Measurements from ENCODE around the gene SLC25A45.
"Not testable (repeated sequence)": the region's sequence is repeated elsewhere in the genome, so short reads cannot be mapped to it uniquely, and the experiment has no call there.

Gene SLC25A45

DNA sequence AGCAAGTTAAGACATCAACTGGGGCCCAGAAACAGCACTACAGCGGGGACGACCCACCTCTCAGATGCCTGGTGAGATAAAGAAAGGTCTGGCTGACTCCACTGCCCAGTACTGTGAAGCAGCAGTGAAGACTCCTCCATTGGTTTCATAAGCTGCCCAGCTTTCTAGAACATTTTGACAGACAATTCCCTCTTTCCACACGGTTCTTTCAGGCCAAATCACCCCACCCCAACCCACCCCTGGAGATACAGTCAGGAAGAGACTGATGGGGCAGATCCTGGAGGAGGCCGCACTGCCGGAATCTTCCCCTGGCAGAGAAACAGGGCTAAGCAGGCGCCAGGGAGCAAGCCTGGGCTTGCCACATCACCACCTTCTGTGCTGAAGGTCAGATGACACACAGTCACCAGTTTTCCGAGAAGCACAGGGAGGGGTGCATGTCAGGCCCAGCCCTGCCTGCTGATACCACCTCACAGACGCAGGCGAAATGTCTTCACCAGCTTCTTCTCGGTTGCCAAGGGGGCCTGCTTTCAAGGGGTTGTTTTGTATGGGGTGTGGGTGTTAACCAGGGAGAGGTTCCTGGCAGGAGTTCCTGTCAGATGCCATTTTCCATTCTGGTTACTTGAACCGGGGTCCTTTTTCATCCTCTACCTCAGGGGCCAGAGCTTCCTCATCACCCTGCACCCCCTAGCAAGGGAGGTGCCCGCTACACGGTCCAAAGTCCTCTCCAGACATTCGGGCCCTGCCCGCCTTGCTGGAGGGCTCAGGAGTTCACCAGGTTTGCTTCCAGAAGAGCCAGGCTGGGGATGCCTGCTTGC lies 38.7 kb upstream of the SLC25A45 start:
- peak; percentile 99 for DNase-seq

DNA sequence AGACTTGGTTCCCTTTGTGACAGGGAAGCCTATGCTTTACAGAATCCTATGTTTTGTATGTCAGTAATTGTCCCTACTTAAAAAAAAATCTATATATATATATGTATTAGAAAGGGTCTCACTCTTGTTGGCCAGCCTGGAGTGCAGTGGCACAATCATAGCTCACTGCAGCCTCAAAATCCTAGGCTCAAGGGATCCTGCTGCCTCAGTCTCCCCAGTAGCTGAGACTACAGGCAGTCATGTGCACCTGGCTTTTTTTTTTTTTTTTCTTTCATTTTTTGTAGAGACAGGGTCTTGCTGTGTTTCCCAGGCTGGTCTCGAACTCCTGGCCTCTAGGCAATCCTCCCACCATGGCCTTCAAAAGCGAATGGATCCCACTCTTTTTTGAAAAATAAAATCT lies 38.1 kb upstream of the SLC25A45 start:
- DNase-seq = no peak

DNA sequence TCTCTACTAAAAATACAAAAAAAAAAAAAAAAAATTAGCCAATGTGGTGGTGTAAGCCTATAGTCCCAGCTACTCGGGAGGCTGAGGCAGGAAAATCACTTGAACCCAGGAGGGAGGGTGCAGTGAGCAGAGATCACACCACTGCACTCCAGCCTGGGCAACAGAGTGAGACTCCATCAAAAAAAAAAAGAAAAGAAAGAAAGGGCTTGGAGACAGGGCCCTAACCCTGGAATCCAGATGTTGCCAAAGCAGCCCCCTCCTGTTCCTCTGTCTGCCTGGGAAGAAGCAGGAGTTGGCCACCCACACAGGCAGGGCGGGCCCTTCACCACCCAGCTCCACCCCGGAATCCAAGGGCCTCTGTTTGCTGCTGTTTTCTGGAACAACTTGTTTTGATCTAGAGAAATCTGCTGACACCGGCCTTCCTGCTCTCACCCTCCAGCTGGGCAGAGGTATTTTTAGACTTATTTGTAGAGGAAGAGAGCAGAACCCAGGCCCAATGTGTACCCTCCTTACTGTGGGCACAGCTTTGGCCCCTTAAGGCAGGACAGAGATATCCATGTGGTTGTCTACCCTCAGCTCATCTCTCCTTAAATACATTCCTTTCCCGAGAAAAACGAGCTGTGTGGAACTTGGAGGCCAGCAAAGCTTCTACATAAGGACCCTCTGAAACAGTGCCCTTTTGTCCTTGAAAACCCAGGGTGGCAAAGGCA lies 37.5 kb upstream of the SLC25A45 start:
- DNase-seq = peak; percentile 97

DNA sequence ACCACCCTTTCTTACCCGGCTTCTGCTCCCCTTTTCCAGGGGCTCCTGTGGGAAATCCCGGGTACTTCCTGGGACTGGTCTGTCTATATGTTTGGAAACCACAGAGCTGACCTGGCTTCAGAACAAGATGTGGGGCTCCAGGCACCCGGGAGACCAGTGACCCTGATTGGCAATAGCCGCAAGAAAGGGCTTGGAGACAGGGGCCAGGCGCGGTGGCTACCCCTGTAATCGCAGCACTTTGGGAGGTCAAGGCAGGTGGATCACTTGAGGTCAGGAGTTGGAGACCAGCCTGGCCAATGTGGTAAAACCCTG lies 37.0 kb upstream of the SLC25A45 start:
- no peak for DNase-seq

DNA sequence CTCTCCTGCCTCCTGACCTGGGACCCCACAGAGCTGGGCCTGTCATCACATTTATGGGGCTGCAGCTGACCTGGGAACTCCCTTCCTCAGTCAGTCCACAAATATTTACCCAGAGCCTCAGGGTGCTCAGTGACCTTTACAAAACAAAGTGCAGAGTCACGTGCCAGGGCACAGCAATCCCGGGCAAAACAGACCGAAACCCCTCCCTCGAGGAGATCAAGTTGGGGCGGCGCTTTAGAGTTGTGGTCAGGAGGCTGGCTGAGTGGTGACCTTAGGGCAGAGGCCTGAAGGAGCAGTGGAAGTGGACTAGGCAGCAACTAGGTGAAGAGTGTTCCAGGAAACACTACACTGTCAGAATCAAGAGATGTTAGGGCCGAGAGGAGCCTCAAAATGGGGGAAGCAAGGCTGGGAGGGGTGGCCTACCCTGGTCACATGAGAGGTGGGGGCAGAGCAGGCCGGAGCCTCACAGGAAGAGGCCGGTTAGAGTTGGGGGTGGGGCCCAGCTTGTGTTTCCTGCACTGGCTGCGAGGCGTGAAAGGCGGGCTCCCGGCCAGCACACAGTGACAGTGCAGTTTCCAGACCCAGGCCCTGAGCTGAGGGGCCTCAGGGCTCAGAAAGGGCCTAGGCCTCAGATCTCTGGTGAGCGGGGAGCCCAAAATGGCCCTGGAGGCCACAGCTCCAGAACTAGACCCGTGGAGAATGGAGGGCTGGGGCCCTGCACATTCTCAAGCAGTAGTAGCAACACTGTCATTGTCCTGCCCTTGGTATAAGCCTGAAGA lies 36.4 kb upstream of the SLC25A45 start:
- peak; percentile 99 for DNase-seq

DNA sequence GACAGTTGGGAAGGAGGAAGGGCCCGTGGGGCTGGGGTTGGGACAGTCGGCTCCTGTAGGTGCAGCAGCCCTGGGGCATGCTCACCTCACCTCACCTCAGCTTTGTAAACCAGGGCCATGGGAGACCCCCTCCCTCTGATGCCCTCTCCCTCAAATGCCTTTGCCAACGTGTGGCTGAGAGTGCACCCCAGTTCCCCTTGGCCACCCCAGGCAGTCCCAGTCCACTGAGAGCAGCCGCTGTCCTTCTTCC lies 35.9 kb upstream of the SLC25A45 start:
- peak; percentile 37 for DNase-seq

DNA sequence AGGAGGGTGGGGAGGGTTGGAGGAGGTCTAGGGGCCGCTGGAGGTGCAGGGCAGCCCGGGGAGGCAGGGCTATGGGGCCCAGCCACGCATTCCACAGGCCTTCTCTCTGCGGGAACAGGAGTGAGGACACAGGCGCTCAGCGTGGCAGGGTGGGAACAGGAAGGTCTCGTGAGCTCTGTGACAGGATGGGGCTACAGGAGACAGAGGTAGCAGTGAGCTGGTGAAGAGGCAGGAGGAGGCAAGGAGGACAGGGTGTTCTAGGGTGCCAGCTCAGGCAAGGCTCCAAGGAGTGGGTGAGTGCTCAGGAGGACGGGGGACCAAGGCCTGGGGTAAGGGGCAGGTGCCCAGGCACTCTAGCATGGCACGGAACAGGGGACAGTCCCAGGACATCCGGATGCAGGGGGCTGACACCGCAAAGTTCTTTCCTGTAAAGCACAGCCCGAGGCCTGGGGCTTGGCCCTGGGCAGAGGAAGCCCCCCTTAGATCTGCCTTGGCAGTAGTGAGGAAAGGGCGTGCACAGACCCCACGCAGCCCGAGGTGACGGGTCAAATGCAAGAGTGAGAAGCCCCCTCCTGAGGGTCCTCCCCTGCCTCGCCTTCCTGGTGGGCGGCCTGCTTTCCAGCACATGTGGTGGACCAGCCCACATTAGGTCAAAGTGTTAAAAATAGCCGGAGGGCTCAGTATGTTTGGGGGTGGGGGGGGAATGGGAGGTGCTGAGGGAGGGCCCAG lies 35.4 kb upstream of the SLC25A45 start:
- DNase-seq = peak; percentile 4

DNA sequence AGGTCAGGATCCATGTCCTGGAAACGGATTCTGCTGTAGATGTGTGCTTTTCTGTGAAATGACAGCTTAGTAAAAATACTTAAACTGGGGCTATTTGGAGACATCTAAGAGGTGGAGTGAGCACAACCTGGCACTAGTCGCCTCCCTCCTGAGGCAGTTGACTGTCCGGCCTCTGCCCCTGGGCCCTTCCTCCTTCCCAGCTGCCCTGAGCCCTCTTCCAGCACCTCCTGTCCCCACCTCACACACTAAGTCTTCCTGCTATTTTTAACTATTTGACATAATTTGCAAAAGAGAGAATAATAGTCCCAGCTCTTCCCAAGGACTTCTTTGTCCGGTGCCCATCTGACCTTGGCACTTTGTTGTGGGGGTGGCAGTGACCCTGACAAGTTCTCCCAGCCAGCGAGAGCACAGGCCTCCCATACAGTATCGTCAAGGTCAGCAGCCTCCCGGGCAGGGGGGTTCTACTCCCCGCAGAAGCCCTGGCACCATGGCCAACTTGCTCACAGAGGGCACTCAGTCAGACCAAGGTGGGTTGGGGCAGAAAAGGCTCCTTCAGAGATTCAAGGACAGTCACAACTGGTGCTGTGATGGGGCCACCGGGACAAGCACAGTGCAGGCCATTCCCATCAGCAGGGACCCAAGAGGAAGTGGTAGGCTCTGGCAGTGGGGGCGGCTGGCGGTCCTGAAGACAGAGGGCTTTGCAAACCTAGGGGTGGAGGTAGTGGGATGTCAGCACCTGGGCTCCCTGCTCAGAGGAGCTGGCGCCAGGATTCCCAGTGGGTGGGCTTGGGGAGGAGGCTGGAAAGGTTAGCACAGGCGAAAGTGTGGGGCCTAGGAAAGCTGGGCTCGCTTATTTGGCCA lies 34.6 kb upstream of the SLC25A45 start:
- peak; percentile 11 for DNase-seq

DNA sequence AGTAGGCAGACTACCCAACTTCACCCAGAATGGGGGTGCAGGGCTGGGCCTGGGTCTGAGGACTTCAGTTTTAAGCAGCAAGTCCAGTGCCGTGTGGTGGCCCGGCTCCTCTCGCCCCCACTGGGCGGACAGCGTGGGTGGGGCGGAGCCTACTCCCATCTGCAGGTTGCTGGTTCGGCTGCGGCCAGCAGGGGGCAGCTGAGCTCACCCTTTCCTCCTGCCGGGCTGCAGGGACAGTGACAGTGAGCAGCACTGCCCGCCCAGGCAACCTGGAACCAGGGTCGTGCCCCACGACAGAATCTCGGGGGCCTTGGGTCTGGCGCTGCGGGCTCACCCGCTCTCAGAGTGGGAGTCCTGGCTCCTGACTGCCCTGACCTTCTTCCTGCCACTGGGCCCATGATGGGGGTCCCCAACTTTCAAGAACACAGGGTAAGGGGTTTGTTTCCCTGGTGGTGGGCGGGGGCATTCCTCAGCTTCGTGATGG lies 33.9 kb upstream of the SLC25A45 start:
- peak; percentile 72 for DNase-seq

DNA sequence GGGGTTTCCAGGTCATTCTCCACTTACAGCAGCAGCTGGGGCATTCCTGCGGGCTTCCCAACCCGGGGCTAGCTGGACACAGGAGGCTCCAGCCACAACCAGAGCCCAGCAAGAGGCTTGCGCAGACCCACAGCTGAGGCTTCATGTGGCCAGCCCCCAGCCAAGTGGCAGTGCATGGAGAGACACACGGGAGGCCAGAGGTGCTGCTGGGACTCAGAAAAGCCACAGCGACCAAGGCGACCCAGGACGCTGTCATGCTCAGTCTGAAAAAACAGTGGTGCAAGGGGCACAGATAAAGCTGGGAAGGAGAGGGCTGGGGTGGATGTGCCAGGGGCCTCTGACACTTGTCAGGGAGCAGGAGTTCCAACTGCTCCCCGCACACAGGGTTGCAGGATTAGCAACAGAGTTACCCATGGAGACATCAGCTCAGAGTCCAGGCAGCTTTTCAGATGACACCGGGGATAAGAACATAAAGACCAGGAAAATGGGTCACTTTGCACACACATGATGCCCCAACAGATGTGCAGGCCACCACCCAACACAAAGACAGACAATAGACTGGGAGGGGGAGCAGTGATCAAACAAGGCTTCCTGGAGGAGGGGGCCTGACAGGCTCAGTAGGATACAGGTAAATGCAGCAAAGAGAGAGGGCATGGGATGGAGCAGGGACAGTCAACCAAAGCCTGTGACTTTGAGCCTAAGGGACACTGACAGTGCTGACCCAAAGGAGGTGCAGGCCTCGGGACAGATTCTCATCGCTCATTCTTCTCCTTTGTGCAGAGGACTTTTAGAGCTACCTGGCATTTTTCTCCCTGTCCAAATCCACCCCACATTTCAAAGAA lies 33.3 kb upstream of the SLC25A45 start:
- DNase-seq = no peak

DNA sequence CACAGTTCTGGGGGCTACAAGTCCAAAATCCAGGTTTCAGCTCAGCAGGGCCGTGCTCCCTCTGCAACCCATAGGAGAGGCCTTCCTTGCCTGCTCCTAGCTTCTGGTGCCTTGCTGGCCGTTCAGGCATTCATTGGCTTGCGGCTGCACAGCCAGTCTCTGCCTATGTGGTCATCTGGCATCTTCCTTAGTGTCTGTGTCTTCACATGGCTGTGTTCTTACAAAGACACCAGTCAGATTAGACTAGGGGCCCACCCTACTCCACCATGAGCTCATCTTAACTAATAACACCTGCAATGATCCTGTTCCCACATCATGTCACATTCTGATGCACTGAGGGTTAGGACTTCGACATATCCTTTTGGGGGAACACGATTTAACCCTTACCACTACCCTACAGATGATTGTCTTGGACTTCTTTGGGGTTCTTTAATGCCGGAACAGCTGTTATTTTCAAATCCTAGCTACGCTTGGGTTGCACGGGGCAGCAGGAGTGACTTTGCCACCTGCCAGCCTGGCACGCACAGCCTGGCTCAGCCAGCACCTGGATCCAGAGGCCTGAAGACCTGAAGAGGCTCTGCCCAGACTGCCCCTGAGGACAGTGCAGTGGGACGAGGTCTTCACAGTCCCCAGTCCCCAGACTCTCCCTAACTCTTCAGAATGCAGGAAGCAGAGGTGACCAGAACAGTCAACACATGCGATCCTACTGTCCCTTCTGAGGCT lies 32.5 kb upstream of the SLC25A45 start:
- peak; percentile 2 for DNase-seq

DNA sequence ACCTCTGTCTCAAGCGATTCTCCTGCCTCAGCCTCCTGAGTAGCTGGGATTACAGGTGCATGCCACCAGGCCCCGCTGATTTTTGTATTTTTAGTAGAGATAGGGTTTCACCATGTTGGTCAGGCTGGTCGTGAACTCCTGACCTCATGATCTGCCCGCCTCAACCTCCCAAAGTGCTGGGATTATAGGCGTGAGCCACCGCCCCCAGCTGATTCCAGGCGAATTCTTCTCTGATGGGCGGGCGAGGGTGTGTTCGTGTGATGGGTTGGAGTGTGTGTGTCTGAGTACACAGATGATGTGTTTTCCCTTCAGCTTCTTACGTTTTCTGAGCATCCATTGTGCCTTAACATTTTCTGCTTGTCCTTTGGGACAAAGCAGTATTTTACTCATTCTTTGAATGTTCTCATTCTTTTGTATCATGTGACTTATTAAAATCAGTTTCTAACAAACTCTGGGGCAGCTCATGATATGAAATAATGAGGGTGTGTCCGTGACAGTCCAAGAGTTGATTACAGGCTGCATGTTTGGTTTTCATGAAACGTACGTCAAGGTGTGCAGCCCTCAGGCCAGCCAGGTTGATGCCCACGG lies 30.7 kb upstream of the SLC25A45 start:
- DNase-seq = not testable (repeated sequence)

DNA sequence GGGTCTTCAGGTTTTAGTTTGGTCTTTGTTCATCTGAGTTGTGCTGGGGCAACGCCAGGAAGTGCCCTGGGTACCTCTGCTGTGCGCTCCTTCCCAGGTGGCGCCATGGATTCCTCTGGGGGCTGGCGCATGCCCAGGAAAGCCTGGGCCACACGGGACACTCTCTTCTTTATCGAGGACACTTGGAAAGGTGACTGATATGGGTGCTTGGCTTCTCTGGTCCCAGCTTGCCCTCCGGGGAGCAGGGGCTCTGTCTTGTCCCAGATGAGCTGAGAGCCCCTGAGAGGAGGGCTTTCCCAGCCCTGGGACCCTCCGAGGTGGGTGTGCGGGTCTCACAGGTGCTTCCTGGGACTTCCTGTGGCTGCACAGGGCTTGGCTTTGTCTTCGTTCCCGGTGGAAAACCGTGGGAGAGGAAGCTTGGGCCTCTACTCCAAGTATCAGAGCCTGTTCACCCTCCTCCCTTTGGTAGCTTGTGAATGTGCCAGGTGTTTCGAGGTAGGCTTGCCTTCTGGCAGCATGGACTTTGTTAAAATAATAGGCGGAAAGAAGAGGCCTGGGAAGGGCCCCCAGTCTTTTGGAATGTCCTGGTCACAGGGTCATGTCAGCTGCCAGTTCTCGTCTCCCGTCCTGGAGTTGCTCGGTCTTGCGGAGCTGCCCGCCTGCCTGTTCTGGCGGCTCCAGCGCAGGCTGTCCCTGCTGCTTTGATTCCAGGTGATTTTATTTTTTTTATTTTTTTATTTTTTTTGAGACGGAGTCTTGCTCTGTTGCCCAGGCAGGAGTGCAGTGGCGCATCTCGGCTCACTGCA lies 30.0 kb upstream of the SLC25A45 start:
- no peak for DNase-seq

DNA sequence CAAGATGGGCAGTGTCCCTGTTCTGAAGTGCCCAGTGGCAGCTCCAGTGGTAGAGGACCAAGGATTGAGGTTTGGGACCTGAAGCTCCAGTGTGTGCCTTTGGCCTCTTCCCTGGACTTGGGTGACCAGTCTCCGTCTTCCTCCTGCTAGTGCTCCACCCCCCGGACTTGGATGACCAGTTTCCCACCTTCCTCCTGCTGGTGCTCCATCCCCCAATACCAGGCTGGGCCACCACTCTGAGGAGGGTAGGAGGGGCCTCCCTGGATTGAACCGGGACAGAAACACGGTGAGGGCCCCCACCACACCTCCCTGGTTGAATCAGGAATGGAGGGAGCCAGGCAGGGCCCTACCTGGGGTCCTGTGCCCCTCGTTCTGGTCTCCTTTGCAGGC lies 29.2 kb upstream of the SLC25A45 start:
- DNase-seq = no peak

DNA sequence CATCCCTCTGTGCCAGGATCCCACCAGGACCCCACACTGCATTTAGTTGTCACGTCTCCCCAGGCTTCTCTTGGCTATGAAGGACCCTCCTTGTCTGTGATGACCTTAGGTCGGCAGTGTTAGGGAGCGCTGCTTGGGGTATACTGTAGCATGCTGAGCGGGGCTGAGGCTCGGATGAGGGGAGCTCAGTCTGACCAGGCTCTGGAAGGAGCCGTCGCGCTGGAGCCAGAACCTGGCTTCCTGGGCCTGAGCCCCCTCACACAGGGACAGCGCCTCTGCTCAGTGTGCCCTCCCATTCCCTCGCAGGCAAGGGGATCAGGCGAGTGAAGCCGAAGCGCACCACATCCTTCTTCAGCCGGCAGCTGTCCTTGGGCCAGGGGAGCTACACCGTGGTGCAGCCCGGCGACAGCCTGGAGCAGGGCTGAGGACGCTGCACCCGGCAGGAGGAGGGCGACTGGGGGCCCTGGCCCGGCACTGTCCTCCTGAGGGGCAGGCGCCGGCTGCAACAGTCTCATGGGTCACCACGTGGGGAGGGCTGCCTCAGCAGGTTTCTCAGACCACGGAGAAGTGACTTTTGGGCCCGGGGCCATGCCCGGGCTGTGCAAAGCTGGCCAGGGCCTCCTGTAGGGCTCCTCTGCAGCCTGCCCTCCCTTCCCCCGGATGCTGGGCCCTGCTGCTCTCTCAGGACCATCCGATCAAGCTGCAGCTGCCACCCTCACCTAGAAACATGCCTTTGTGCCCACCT lies 28.7 kb upstream of the SLC25A45 start:
- no peak for DNase-seq

DNA sequence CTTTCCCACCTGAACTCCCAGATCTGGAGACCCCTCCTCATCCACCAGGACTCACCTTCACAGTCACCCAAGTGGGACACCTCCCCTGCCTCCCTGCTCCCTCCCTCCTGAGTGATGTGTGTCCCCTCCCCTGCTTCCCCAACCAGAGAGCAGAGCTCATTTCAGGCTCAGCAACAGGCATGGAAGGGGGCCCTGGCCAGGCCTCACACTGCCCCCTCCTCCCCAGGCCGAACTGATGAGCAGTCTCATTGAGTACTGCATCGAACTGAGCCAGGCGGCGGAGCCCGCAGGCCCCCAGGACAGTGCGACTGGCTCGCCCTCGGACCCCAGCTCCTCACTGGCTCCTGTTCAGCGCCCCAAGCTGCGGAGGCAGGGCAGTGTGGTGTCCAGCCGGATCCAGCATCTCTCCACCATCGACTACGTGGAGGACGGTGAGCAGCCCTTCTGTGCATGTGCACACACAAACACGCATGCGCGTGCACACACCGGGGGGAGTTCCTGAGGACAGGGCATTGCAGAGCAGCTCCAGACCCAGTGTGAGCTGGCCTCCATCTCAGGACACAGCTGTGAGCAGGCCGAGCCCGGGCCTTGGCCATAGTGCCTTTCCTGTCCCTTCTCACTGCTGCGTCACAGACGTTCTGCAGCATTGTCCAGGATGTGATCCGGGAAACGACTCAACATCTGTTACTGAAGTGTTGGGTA lies 22.3 kb upstream of the SLC25A45 start:
- no peak for DNase-seq

DNA sequence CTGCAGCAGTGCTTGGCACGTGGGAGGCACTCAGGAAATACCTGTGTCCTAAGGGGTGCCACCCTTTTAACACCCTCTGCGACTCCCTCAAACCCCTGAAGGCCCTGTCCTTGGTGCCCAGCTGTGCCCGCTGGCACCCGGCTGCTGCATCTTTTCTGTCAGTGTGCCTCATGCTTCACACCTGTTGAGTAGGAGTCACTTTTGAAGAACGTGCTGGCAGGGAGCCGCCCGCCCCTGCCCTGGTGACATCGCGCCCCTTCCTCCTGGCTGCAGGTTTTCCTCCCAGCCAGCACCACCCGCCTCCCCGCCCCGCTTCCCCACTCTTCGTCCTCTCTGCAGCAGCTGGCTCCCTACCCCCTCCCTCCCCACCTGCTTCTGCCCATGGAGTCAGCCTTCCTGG lies 21.8 kb upstream of the SLC25A45 start:
- DNase-seq = no peak

DNA sequence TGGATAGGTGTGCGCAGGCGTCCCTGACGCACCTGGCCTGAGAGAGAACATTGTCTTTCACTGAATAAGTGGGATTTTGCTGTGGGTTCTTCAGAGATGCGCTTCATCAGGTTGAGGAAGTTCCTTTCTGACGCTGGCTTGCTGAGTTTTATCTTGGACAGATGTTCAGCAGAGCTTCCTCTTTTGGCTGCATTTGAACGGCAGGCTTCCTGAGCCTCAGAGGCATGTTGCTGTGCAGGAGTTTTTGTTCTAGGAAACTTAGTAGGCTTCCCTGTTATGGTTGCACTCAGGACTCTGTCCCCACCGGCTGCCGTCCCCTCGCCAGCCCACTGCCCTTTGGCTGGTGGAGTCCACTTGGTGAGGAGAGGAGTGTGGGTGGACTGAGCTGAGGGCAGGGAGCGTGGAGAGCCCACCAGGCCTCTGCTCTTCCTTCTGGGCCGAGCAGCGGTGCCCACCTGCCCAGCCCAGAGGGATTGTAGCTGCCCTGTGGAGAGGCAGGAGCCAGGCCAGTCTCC lies 21.2 kb upstream of the SLC25A45 start:
- no peak for DNase-seq

All from HCEC 1CT (cell line).